NCI-H345 (cell line): ENCODE measurements around the gene APP.
"Not testable (repeated sequence)": the region's sequence is repeated elsewhere in the genome, so short reads cannot be mapped to it uniquely, and the experiment has no call there.

Experiments
- DNase-seq: peaks from one replicate; lab custom pipeline; 2025; lab: John Stamatoyannopoulos, UW

Gene APP

GRCh38 chr21:26162081-26162480 lies 8.5 kb downstream of the APP start:
- no peak for DNase-seq

- no peak for DNase-seq
Measured at GRCh38 chr21:26159869-26160268, 10.7 kb downstream of the APP start.

- DNase-seq, result no peak
Measured at GRCh38 chr21:26157801-26158200, 12.8 kb downstream of the APP start.

DNA sequence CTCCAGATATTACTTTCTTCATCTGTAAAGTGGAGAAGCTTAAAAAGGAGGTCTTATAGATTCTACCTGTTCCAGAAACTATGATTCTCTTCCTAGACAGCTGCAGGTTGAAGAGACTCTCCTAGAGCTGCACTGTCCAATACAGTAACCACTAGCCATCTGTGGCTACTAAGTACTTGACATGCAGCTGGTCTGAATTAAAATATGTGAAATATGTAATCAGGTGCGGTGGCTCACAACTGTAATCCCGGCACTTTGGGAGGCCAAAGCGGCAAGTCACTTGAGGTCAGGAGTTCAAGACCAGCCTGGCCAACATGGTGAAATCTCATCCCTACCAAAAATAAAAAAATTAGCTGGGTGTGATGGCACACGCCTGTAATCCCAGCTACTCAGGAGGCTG lies 15.8 kb downstream of the APP start:
- no peak for DNase-seq

DNA sequence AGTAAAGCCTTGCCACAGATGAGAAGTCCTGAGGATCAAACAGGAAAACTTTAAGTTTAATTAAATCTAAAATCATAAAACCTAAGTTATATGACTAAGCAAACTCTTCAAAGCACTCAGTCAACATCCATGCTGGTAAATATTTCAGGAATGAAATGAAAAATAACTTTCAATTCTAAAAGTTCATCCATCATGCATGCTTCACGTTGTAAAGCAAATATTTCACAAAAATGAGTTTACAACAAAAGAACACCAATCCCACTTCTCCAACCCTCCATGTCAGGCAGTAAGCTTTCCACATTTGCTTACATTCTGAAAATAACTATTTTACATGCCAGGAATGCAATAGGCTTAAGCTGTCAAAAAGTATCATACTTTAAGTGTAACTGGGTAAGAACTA lies 16.8 kb downstream of the APP start:
- no peak for DNase-seq

GRCh38 chr21:26148840-26149354 lies 21.7 kb downstream of the APP start:
- no peak for DNase-seq

GRCh38 chr21:26148071-26148839 lies 22.3 kb downstream of the APP start:
- DNase-seq, result no peak

DNA sequence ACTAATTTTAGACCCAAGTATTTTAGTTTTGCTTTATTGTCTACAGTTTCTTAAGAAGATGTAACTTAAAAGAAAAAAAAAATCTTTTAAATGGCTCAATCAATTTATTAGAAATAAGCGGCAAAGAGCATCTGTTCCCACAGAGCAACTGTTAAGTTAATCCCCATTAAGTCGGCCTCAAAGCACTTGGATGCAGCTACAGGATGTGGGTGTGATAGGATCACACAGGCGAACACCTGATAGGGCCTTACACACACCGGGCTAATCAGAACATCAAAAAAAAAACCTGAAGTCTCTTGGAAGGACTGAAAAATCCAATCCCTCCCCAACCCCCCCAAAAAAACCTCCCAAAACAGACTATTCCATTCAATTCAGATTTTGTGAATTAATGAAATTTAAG lies 23.0 kb downstream of the APP start:
- DNase-seq, result no peak

GRCh38 chr21:26146681-26147080 lies 23.9 kb downstream of the APP start:
- no peak for DNase-seq

- no peak for DNase-seq
Measured at GRCh38 chr21:26144031-26144430, 26.5 kb downstream of the APP start.

DNA sequence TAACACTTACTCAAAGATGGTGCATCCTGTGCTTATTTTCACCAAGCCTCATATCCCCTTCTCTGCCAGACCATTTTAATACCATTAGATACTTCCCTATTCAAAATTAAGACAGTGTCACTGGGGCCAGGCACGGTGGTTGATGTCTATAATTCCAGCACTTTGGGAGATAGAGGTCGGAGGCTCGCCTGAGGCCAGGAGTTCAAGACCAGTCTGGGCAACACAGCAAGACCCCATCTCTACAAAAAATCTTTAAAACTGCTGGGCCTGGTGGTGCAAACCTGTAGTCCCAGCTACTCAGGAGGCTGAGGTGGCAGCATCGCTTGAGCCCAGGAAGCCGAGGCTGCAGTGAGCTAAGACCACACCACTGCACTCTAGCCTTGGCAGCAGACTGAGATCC lies 28.2 kb downstream of the APP start:
- DNase-seq, result no peak

- no peak for DNase-seq
Measured at GRCh38 chr21:26140926-26141325, 29.6 kb downstream of the APP start.

- DNase-seq, result no peak
Measured at GRCh38 chr21:26140164-26140579, 30.4 kb downstream of the APP start.

GRCh38 chr21:26138615-26139257 lies 31.8 kb downstream of the APP start:
- DNase-seq, result no peak

DNA sequence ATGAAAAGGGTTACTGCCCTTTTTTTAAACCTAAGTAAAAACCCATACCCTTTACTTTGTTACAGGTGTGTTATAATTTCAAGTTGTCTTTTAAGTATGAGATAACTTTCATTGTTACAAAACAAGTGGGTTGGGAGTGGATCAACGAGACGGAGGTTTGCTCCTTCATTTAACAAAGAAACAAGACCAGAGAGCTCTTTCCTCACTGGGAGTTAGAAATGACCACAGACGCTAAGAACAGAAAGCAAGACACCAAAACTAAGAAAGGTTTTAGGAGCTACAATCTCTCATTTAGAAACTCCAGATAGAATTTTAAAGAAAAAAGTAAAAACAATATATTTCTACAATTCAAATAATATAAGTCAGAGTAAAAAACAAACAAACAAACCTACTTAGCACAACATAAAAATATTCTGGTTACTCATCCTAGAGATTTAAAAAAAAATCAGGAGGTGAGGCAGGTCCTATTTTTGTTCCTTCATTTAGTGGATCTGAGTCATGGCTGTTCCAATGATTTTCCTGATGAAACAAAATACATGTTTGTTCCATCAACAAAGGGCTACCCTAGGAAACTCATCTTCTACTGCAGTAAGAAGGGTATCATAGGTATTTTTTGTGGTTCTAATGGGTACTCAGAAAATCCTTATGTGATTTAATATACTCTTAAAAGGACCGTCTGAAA lies 33.0 kb downstream of the APP start:
- no peak for DNase-seq

DNA sequence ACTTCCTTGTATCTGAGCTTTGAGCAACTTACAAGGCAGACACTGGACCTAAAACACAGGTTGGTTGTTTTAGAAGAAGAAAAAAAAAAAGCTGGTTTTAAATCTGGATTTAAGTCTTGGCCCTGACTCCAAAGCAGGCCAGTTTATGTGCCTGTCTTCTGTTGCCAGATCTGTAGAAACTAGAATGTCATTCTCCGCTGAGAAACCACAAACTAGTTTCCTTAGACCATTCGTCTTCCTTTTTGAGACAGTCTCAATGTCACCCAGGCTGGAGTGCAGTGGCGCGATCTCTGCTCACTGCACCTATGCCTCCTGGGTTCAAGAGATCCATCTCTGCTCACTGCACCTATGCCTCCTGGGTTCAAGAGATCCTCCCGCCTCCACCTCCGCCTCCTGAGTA lies 33.9 kb downstream of the APP start:
- DNase-seq, result no peak

- DNase-seq, result no peak
Measured at GRCh38 chr21:26135520-26135919, 35.0 kb downstream of the APP start.

DNA sequence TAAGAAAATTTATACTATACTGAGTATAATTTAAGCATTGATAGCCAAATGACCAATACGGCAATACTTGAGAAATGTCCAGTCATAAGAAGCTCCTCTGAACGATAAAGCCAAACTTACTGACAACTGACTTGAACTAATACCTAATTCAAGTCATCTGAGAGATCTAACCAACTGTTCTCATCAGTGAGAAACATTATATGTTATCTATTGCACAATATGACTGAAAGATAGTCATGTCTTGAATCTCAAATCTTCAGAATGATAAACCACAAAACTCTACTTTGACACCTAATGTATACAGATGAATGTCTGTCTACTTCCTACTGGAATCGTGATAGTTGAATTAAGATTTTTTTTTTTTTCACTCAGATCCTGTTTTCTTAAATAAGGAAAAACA lies 39.0 kb downstream of the APP start:
- no peak for DNase-seq

- not testable (repeated sequence) for DNase-seq
Measured at GRCh38 chr21:26131053-26131452, 39.5 kb downstream of the APP start.

- DNase-seq, result no peak
Measured at GRCh38 chr21:26130249-26130881, 40.2 kb downstream of the APP start.

GRCh38 chr21:26127918-26128317 lies 42.7 kb downstream of the APP start:
- DNase-seq, result no peak

DNA sequence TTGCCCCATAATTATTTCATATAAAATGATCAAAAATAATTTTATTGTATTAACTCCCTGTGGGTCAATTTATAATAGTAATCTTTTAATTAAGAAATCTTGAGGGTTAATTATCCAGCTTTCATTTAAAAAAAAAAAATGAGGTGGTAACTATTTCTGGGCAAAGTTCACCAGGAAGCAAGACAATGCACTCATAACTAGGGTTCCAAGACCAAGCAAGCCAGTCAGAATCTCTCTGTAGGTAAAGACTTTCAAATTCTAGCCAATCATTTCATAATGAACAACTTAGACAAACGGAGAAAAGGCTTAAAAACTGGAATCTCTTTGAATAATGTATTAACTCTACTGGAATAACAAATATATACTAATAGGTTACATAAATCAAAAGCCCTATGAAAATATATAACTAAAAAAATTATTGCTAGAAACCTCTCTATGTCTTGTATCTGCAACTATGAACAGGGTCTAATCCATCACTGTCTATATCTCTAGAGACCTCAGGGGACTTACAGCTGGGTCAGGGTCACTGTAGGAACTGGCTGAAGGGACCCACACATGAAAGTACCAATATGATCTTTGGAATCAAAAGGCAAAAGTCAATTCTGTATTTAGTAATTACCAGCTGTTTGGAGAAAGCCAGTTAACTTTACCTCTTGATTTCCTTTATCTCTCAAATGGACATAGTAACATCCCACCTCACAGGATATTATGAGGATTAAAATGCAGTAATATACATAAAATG lies 43.3 kb downstream of the APP start:
- DNase-seq, result no peak
